Suprapubic skin (tissue), 4 donors: ENCODE measurements around the gene MFAP1. TPM values are rescaled to one million over a fixed set of nuclear protein-coding genes. Genes with fewer than 3 reads are reported as not detected.
"Not testable (repeated sequence)": the region's sequence is repeated elsewhere in the genome, so short reads cannot be mapped to it uniquely, and the experiment has no call there.

Experiments used
- DNase-seq, 2 donors: peaks; one replicate each; pipeline ENCODE4 v3.0.0-alpha.2; 2019; ENCODE audit warnings: low spot score in 2 of 2
- H3K27ac ChIP-seq: fragments of 200-600 bp; sonication (generic); one replicate; pipeline ENCODE4 v1.5.1; 2019
- H3K27me3 ChIP-seq: fragments of 200-600 bp; sonication (generic); one replicate; pipeline ENCODE4 v1.5.1; 2019
- H3K36me3 ChIP-seq: fragments of 200-600 bp; sonication (generic); one replicate; pipeline ENCODE4 v1.5.1; 2019
- H3K4me1 ChIP-seq: fragments of 200-600 bp; sonication (generic); one replicate; pipeline ENCODE4 v1.5.1; 2019
- H3K4me3 ChIP-seq: fragments of 200-600 bp; sonication (generic); one replicate; pipeline ENCODE4 v1.5.1; 2019; ENCODE audit warnings: mild to moderate bottlenecking
- H3K9me3 ChIP-seq: fragments of 200-600 bp; sonication (generic); one replicate; pipeline ENCODE4 v1.5.1; 2019
- EP300 ChIP-seq: sonication (generic); formaldehyde crosslinking; IDR thresholded peaks from one replicate; pipeline ENCODE4 v1.6.1; 2017; ENCODE audit warnings: antibody characterized with exemption
- POLR2A ChIP-seq, 2 donors: fragments of 450-650 bp; IDR thresholded peaks; one replicate each; pipeline ENCODE4 v1.6.1; 2017; ENCODE audit warnings: antibody characterized with exemption in 2 of 2, mild to moderate bottlenecking in 2 of 2, moderate library complexity in 2 of 2
- POLR2AphosphoS5 ChIP-seq, 3 donors: sonication (generic); formaldehyde crosslinking; IDR thresholded peaks; one replicate each; pipeline ENCODE4 v1.6.1; 2017; ENCODE audit warnings: antibody characterized with exemption in 3 of 3
- WGBS: methylation state at CpG from one replicate; pipeline ENCODE4 v1.1.5; 2018; 5-methylcytosine and 5-hydroxymethylcytosine counted together
- total RNA-seq, 4 donors: library from RNA; depleted of rRNA; stranded (reverse); fragments of >200 nt; gene quantifications; one replicate each; pipeline ENCODE4 v1.1.0, GENCODE V29; 2016
- TF ChIP-seq, protein P1 (sequence below), 2 donors: fragments of 200-600 bp in 1 of 2; fragments of 450-650 bp in 1 of 2; sonication (generic) in 1 of 2; IDR thresholded peaks; one replicate each; pipeline ENCODE4 v1.5.1; 2016 to 2019; ENCODE audit warnings: antibody characterized with exemption in 2 of 2, mild to moderate bottlenecking in 1 of 2, moderate library complexity in 1 of 2

MFAP1 gene
- total RNA-seq, 4 donors from 2014 or later: 12.8 to 17.7 (median 15.4) TPM

DNA sequence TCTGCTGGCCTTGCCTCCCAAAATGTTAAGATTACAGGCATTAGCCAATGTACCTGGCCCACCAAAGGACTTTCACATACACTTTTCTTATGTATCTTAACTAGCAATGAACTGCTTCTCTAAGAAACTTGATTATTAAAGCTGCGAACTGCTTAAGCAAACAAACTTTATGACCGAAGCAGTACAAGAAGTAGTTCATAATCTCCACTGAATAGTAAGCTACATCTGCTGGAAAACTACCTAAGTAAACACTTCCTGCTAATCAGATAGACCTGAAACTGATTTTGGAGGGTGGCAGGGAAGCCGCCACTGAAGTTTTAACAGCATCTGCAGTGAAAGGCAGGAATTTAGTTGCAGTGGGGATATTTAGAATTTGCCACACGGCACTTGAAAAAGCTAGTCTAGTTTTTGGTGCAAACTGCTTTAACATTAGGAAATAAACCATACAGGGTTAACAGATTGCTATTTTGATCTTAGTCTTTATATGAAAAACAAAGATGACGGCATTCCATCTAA, 16.0 kb downstream of the MFAP1 start:
- no peaks in the 10 kb centered on the region for H3K9me3 ChIP-seq
- H3K36me3 ChIP-seq: peaks cover 98% of the 10 kb centered on the region
- H3K4me3 ChIP-seq: no peak overlapping the region
- no peaks in the 10 kb centered on the region for H3K27me3 ChIP-seq
- H3K27ac ChIP-seq: no peak overlapping the region
- WGBS: 95% methylated on average over 5 of the region's 5 CpGs
- no peak for TF ChIP-seq POLR2AphosphoS5 (IDR thresholded peaks at IDR 0.05)
- no peak for TF ChIP-seq POLR2A (IDR thresholded peaks at IDR 0.05)
- TF ChIP-seq EP300: no peak
- TF ChIP-seq, protein P1, sequence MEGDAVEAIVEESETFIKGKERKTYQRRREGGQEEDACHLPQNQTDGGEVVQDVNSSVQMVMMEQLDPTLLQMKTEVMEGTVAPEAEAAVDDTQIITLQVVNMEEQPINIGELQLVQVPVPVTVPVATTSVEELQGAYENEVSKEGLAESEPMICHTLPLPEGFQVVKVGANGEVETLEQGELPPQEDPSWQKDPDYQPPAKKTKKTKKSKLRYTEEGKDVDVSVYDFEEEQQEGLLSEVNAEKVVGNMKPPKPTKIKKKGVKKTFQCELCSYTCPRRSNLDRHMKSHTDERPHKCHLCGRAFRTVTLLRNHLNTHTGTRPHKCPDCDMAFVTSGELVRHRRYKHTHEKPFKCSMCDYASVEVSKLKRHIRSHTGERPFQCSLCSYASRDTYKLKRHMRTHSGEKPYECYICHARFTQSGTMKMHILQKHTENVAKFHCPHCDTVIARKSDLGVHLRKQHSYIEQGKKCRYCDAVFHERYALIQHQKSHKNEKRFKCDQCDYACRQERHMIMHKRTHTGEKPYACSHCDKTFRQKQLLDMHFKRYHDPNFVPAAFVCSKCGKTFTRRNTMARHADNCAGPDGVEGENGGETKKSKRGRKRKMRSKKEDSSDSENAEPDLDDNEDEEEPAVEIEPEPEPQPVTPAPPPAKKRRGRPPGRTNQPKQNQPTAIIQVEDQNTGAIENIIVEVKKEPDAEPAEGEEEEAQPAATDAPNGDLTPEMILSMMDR (IDR thresholded peaks at IDR 0.05): no peak
- no peak for DNase-seq
- no peaks in the 10 kb centered on the region for H3K4me1 ChIP-seq

DNA sequence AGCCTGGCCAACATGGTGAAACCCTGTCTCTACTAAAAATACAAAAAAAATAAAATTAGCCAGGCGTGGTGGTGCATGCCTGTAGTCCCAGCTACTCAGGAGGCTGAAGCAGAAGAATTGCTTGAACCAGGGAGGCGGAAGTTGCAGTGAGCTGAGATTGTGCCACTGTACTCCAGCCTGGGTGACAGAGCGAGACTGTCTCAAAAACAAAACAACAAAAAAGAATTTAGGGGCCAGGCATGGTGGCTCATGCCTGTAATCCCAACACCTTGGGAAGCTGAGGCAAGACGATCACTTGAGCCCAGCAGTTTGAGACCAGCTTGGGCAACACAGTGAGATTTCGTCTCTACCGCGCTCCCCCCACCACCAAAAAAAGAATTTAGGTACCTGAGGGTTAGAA, 21.8 kb downstream of the MFAP1 start:
- peaks cover 70% of the 10 kb centered on the region for H3K36me3 ChIP-seq
- peaks cover 36% of the 10 kb centered on the region for H3K4me1 ChIP-seq
- DNase-seq, H3K9me3 ChIP-seq, H3K27me3 ChIP-seq, H3K4me3 ChIP-seq, H3K27ac ChIP-seq: not testable (repeated sequence)
- 94% methylated on average over 7 of the region's 7 CpGs for WGBS

DNA sequence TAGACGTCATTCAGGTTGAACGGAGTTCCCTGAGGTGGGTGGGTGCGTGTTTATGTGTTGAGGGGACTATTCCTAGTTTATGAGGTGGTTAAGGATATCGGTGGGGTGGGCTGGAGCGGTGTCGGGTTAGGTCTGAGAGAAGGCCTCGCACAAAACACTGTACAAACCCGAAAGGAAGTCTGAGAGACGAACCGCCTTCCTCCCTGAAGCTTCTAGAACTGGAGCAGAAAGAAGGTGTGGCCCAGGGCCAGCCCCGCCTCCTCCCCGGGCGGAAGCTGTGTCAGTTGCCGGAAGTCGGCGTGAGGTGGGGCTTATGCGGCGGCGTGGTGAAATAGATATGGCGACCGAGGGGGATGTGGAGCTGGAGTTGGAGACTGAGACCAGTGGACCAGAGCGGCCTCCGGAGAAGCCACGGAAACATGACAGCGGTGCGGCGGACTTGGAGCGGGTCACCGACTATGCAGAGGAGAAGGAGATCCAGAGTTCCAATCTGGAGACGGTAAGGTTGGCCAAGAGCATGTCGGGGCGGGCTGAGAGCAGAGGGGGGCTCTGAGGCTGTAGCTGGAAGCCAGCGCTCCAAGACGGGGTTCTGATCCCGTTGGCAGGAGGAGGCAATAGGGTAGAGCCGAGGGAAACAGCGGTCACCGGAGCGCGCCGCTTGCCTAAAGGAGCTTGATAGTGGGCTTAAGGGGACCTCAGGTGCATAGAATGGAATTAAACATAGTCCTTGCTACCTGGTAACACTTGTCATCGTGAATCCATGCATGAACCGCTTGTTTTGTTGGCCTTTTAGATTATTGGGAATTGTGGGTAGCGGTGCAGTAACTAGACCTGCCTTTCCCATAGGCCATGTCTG, 24.0 kb downstream of the MFAP1 start, which contains the start of gene HYPK:
HYPK (plus strand) TSS at position 314 of the 856 bp plus-strand sequence; CDS start at position 338, 24 bp downstream.
- H3K4me3 ChIP-seq: peak within 1 kb of the TSS; percentile 71
- peaks cover 48% of the 10 kb centered on the region for H3K4me1 ChIP-seq

DNA sequence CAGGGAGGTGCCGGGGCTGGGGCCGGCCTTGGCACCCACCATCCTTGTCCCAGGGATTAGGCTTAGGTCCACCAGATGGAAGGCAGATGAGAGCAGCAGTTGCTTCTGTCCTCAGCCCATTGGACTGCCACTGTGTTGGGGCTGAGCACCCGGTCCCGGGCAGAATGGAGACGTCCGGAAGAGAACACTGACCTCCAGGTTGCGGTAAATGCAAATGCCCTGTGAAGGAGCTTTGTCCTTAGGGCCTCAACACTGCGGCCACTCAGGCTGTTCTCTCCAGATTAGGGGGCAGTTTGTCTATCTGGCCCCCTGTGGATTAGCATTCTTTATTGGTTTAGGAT, 24.6 kb downstream of the MFAP1 start, which contains the start of gene SERINC4:
SERINC4 (minus strand) TSS at position 276 of the 341 bp plus-strand sequence; CDS start at position 42, 234 bp downstream.
- Histone ChIP-seq H3K9me3 (no peaks in the 10 kb centered on the region), H3K27me3 (no peaks in the 10 kb centered on the region), H3K27ac (peak within 1 kb of the TSS; percentile 85), H3K4me3 (peak within 1 kb of the TSS; percentile 71), H3K4me1 (peaks cover 54% of the 10 kb centered on the region), H3K36me3 (peaks cover 62% of the 10 kb centered on the region)
- TF ChIP-seq, protein P1 (IDR thresholded peaks at IDR 0.05): no peak
- TF ChIP-seq POLR2A (IDR thresholded peaks at IDR 0.05): no peak
- no peak for TF ChIP-seq POLR2AphosphoS5 (IDR thresholded peaks at IDR 0.05)
- no peak for TF ChIP-seq EP300
- 82% methylated on average over 7 of the region's 8 CpGs for WGBS
- DNase-seq: no peak

More for the DNA sequence above, 24.0 kb downstream of the MFAP1 start, which contains the start of gene HYPK:
- 9% methylated on average over 44 of the region's 44 CpGs for WGBS
- peak; percentile 97 to 98 for DNase-seq
- peaks cover 62% of the 10 kb centered on the region for H3K36me3 ChIP-seq
- peak; percentile 26 to 70 for TF ChIP-seq POLR2A (IDR thresholded peaks at IDR 0.05)
- TF ChIP-seq, protein P1 (IDR thresholded peaks at IDR 0.05): no peak
- TF ChIP-seq EP300: no peak
- TF ChIP-seq POLR2AphosphoS5 (IDR thresholded peaks at IDR 0.05): peak in 2 of 3 donors; percentile 41 to 77
- H3K27me3 ChIP-seq: no peaks in the 10 kb centered on the region
- peak within 1 kb of the TSS; percentile 85 for H3K27ac ChIP-seq
- H3K9me3 ChIP-seq: no peaks in the 10 kb centered on the region

DNA sequence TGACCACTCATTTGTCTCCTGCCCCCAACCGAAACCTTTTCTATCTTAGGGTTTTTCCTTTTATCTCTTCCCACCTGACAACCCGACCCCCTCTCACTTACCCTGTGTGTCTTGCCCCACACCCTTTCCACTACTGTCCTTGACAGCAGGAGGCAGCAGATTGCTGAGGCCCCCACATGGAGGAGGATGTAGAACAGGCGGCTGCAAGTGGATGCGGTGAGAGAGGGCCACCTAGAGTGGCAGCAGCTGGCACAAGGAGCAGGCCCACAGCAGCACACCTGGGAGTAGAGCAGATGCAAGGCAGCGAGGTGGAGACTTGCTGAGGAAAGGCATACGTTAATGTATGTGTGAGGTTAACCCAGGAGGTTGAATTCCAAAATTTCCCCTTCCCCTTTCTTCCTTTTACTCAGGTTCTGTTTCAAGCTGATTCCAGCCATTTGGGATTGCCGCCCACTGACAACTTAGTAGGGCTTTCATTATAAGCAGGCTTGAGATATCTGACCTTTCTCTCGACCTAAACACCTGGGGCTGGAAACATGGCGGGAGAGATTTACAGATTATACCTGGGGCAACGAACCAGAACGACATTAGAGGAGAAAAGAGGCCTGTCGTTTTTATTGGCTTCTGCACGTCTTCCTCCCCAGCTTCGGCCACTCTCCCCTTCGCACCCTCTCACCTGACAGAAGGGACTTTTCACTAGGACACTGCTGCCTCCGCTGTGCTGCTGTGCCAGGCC, 25.1 kb downstream of the MFAP1 start:
- no peaks in the 10 kb centered on the region for H3K27me3 ChIP-seq
- peak overlapping the region; percentile 85 for H3K27ac ChIP-seq
- WGBS: 88% methylated on average over 16 of the region's 16 CpGs
- H3K4me1 ChIP-seq: peaks cover 59% of the 10 kb centered on the region
- DNase-seq: no peak
- H3K4me3 ChIP-seq: no peak overlapping the region
- H3K36me3 ChIP-seq: peaks cover 62% of the 10 kb centered on the region
- H3K9me3 ChIP-seq: no peaks in the 10 kb centered on the region
- TF ChIP-seq, protein P1 (IDR thresholded peaks at IDR 0.05): no peak
- TF ChIP-seq EP300 (no peak), POLR2A (IDR thresholded peaks at IDR 0.05) (no peak), POLR2AphosphoS5 (IDR thresholded peaks at IDR 0.05) (no peak)
